Measurements from ENCODE around the gene IMMP2L. TPM values are rescaled to one million over a fixed set of nuclear protein-coding genes. Genes with fewer than 3 reads are reported as not detected.
A peak's percentile ranks its signal among the peaks of the same experiment; 100 is the strongest.

The IMMP2L gene
- polyA plus RNA-seq, 1 of the 3 experiments (the other 2 are of a cell fraction): 10.7 TPM

DNA sequence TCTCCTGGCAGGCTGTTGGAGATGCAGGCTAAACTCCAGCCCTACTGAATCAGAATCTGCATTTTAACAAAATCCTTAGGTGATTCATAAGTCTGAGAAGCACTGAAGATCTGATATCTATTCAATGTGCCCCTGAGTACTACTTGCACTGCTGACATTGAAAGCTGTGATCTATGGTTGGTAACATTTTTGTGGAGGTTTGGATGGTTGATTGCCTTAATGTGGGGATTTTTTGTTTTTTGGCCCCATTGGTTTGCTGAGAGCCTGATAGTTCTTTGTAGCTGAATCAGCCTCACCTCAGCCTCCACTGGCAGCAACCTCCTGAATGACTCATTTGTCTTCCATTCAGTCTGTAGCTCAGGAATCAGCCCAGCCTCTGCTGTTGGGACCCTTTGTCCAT lies 486.1 kb downstream of the IMMP2L start (continued):
- TF ChIP-seq EZH2phosphoT487 (IDR thresholded peaks at IDR 0.05; ENCODE audit: borderline replicate concordance, low read depth) (no peak), NRF1 (IDR thresholded peaks at IDR 0.05; ENCODE audit: low read depth, low read length) (no peak), RFX5 (IDR thresholded peaks at IDR 0.05; ENCODE audit: low read length) (no peak)
- TF ChIP-seq, protein P1, sequence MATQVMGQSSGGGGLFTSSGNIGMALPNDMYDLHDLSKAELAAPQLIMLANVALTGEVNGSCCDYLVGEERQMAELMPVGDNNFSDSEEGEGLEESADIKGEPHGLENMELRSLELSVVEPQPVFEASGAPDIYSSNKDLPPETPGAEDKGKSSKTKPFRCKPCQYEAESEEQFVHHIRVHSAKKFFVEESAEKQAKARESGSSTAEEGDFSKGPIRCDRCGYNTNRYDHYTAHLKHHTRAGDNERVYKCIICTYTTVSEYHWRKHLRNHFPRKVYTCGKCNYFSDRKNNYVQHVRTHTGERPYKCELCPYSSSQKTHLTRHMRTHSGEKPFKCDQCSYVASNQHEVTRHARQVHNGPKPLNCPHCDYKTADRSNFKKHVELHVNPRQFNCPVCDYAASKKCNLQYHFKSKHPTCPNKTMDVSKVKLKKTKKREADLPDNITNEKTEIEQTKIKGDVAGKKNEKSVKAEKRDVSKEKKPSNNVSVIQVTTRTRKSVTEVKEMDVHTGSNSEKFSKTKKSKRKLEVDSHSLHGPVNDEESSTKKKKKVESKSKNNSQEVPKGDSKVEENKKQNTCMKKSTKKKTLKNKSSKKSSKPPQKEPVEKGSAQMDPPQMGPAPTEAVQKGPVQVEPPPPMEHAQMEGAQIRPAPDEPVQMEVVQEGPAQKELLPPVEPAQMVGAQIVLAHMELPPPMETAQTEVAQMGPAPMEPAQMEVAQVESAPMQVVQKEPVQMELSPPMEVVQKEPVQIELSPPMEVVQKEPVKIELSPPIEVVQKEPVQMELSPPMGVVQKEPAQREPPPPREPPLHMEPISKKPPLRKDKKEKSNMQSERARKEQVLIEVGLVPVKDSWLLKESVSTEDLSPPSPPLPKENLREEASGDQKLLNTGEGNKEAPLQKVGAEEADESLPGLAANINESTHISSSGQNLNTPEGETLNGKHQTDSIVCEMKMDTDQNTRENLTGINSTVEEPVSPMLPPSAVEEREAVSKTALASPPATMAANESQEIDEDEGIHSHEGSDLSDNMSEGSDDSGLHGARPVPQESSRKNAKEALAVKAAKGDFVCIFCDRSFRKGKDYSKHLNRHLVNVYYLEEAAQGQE (IDR thresholded peaks at IDR 0.05; ENCODE audit: low read depth, low read length): no peak

DNA sequence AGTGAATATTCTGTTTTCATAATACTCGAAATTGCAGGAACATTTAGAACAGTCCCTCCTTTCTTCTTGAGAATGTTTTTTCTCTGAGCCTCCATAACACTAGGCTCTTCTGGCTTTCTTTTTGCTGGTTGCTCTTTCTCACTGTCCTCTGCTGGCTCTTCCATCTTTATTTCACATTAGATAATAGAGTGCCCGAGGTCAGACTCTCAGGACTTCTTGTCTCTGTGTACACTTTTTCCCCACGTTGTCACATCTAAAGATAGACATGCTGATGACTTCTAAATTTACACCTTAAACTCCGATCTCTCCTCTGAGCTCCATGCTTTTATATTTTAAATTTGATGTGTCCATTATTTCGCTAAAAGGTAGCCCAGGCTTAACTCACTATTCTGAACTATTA lies 486.8 kb downstream of the IMMP2L start:
- Histone ChIP-seq H3K4me2 (no peak overlapping the region), H3K27ac (ENCODE audit: low read depth in 2 of 2, low read length in 1 of 2) (no peak overlapping the region), H3K4me3 (ENCODE audit: low read depth in 2 of 2, low read length in 1 of 2) (no peak overlapping the region)

DNA sequence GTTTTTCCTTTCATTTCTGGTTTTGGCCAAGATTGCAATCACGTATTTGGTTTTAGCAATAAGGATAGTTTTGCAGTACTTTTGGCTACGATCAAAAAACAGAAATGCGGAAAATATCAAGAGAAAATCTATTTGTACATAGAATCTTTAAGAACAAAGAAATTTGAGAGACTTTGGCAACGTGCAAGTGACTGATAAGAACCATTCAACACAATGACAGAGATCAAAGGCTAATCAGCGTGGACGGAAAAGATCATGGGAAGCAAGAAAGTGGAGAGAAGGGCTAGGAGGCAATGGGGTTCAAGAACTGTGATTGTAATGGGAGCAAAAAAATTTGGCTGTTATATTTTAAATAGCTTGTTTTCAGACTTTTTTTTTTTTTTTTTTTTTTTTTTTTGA lies 487.5 kb downstream of the IMMP2L start:
- H3K4me2 ChIP-seq: no peak overlapping the region
- H4K20me1 ChIP-seq (ENCODE audit: insufficient read depth): no peaks in the 10 kb centered on the region
- WGBS (ENCODE audit: low lambda C conversion rate): 93% methylated on average over 6 of the region's 6 CpGs
- H3F3A ChIP-seq (replicated peaks; ENCODE audit: insufficient read depth): peaks cover 6% of the 10 kb centered on the region
- CTCF ChIA-PET: interaction anchor here (0.6 kb wide), 1 partner anchor 10 kb away, joined by 3 read pairs; no protein-coding TSS in a partner anchor
- no peaks in the 10 kb centered on the region for H3K9me2 ChIP-seq
- no peaks in the 10 kb centered on the region for H3K9me3 ChIP-seq
- no peak for DNase-seq
- H3K79me2 ChIP-seq (ENCODE audit: insufficient read depth): no peaks in the 10 kb centered on the region
- H3K27me3 ChIP-seq (ENCODE audit: insufficient read depth): no peaks in the 10 kb centered on the region
- no peak overlapping the region for H3K27ac ChIP-seq (ENCODE audit: low read depth in 2 of 2, low read length in 1 of 2)
- POLR2A ChIA-PET: no interaction called here
- H3K36me3 ChIP-seq (replicated peaks in 1 of 2; ENCODE audit: control insufficient read depth in 1 of 2, insufficient read depth in 2 of 2, low read length in 1 of 2): no peaks in the 10 kb centered on the region
- TF ChIP-seq JUND (IDR thresholded peaks at IDR 0.05): 0 out of 2 replicates have a peak, but pooled peaks have one; percentile 1
- TF ChIP-seq, protein P2, sequence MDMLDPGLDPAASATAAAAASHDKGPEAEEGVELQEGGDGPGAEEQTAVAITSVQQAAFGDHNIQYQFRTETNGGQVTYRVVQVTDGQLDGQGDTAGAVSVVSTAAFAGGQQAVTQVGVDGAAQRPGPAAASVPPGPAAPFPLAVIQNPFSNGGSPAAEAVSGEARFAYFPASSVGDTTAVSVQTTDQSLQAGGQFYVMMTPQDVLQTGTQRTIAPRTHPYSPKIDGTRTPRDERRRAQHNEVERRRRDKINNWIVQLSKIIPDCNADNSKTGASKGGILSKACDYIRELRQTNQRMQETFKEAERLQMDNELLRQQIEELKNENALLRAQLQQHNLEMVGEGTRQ (IDR thresholded peaks at IDR 0.05; ENCODE audit: borderline replicate concordance, low read depth, low read length): no peak
- H2AFZ ChIP-seq (ENCODE audit: low read depth): no peak overlapping the region
- no peak overlapping the region for H3K4me3 ChIP-seq (ENCODE audit: low read depth in 2 of 2, low read length in 1 of 2)
- H3K4me1 ChIP-seq (ENCODE audit: control insufficient read depth in 1 of 2, insufficient read depth in 2 of 2, low read depth in 1 of 2, low read length in 1 of 2): no peaks in the 10 kb centered on the region; a peak in 2 of 4 replicates
- H3K9ac ChIP-seq: no peak overlapping the region

More for the DNA sequence above, 486.8 kb downstream of the IMMP2L start:
- Histone ChIP-seq H3F3A (replicated peaks; ENCODE audit: insufficient read depth) (peaks cover 6% of the 10 kb centered on the region), H3K4me1 (ENCODE audit: control insufficient read depth in 1 of 2, insufficient read depth in 2 of 2, low read depth in 1 of 2, low read length in 1 of 2) (no peaks in the 10 kb centered on the region; a peak in 2 of 4 replicates), H3K79me2 (ENCODE audit: insufficient read depth) (no peaks in the 10 kb centered on the region), H3K36me3 (replicated peaks in 1 of 2; ENCODE audit: control insufficient read depth in 1 of 2, insufficient read depth in 2 of 2, low read length in 1 of 2) (no peaks in the 10 kb centered on the region), H4K20me1 (ENCODE audit: insufficient read depth) (no peaks in the 10 kb centered on the region), H3K9me3 (no peaks in the 10 kb centered on the region), H3K9ac (no peak overlapping the region), H2AFZ (ENCODE audit: low read depth) (no peak overlapping the region), H3K9me2 (no peaks in the 10 kb centered on the region), H3K27me3 (ENCODE audit: insufficient read depth) (no peaks in the 10 kb centered on the region)
- ChIA-PET CTCF (interaction anchor here (1.3 kb wide), 1 partner anchor 15 kb away, joined by 3 read pairs; the partner anchor contains the start of gene LRRN3), POLR2A (no interaction called here)
- TF ChIP-seq, protein P3, sequence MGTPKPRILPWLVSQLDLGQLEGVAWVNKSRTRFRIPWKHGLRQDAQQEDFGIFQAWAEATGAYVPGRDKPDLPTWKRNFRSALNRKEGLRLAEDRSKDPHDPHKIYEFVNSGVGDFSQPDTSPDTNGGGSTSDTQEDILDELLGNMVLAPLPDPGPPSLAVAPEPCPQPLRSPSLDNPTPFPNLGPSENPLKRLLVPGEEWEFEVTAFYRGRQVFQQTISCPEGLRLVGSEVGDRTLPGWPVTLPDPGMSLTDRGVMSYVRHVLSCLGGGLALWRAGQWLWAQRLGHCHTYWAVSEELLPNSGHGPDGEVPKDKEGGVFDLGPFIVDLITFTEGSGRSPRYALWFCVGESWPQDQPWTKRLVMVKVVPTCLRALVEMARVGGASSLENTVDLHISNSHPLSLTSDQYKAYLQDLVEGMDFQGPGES (IDR thresholded peaks at IDR 0.05; ENCODE audit: low read depth, low read length): no peak
- TF ChIP-seq JUND (IDR thresholded peaks at IDR 0.05): no peak
- TF ChIP-seq GATA2 (CRISPR knock-in tag; IDR thresholded peaks at IDR 0.05): no peak
- no peak for TF ChIP-seq NRF1 (IDR thresholded peaks at IDR 0.05; ENCODE audit: low read depth, low read length)
- TF ChIP-seq NFIC (IDR thresholded peaks at IDR 0.05; ENCODE audit: borderline replicate concordance): no peak
- no peak for TF ChIP-seq RXRA (IDR thresholded peaks at IDR 0.05; ENCODE audit: borderline replicate concordance, low read depth)
- WGBS (ENCODE audit: low lambda C conversion rate): 92% methylated on average over 5 of the region's 5 CpGs
- DNase-seq: no peak

Data from SK-N-SH (cell line).